ENCODE results near the gene ADTRP.
A peak's percentile ranks its signal among the peaks of the same experiment; 100 is the strongest.

ADTRP gene

GRCh38 chr6:11738234-11738633 is 40.4 kb downstream of the ADTRP start:
- DNase-seq = no peak
- intact Hi-C loops (cut with DNase I) = no loop called here

- intact Hi-C loops (cut with DNase I) = no loop called here
- DNase-seq = no peak
Measured at GRCh38 chr6:11736601-11737000, 42.0 kb downstream of the ADTRP start.

- DNase-seq = no peak
- intact Hi-C loops (cut with DNase I) = no loop called here
Measured at GRCh38 chr6:11734861-11735613, 43.6 kb downstream of the ADTRP start.

- intact Hi-C loops (cut with DNase I) = no loop called here
- DNase-seq = peak in 39 of 42 donors; percentile 8 to 74 (median 39)
Measured at GRCh38 chr6:11732036-11732631, 46.5 kb downstream of the ADTRP start.

- no peak for DNase-seq
- intact Hi-C loops (cut with DNase I) = no loop called here
Measured at GRCh38 chr6:11731423-11731822, 47.2 kb downstream of the ADTRP start.

- DNase-seq = no peak
- intact Hi-C loops (cut with DNase I) = no loop called here
Measured at GRCh38 chr6:11730641-11731040, 48.0 kb downstream of the ADTRP start.

GRCh38 chr6:11729076-11729475 is 49.5 kb downstream of the ADTRP start:
- intact Hi-C loops (cut with DNase I) = no loop called here
- no peak for DNase-seq

- intact Hi-C loops (cut with DNase I) = no loop called here
- no peak for DNase-seq
Measured at GRCh38 chr6:11727998-11728961, 50.3 kb downstream of the ADTRP start.

- no peak for DNase-seq
- intact Hi-C loops (cut with DNase I) = no loop called here
Measured at GRCh38 chr6:11727346-11727997, 51.1 kb downstream of the ADTRP start.

GRCh38 chr6:11724286-11724685 is 54.3 kb downstream of the ADTRP start:
- intact Hi-C loops (cut with DNase I) = no loop called here

GRCh38 chr6:11722805-11723631 is 55.6 kb downstream of the ADTRP start:
- DNase-seq = no peak
- intact Hi-C loops (cut with DNase I) = no loop called here

More at GRCh38 chr6:11724286-11724685, 54.3 kb downstream of the ADTRP start:
- no peak for DNase-seq

GRCh38 chr6:11722220-11722619 is 56.4 kb downstream of the ADTRP start:
- intact Hi-C loops (cut with DNase I) = no loop called here
- peak in 31 of 42 donors; percentile 5 to 77 (median 32) for DNase-seq

GRCh38 chr6:11718463-11718862 is 60.1 kb downstream of the ADTRP start:
- no peak for DNase-seq
- intact Hi-C loops (cut with DNase I) = no loop called here

GRCh38 chr6:11718031-11718430 is 60.6 kb downstream of the ADTRP start:
- DNase-seq = no peak
- intact Hi-C loops (cut with DNase I) = no loop called here

GRCh38 chr6:11714798-11715285 is 63.8 kb downstream of the ADTRP start:
- no peak for DNase-seq
- intact Hi-C loops (cut with DNase I) = no loop called here

- intact Hi-C loops (cut with DNase I) = no loop called here
Measured at GRCh38 chr6:11714116-11714797, 64.3 kb downstream of the ADTRP start.

GRCh38 chr6:11712760-11713159 is 65.8 kb downstream of the ADTRP start:
- intact Hi-C loops (cut with DNase I) = no loop called here
- peak in 1 of 42 donors; percentile 17 for DNase-seq

More at GRCh38 chr6:11714116-11714797, 64.3 kb downstream of the ADTRP start:
- DNase-seq = no peak

Measured in head of caudate nucleus (tissue), 42 donors.